PC-3 (cell line): ENCODE results near the gene UBE3C. TPM values are rescaled to one million over a fixed set of nuclear protein-coding genes. Genes with fewer than 3 reads are reported as not detected.

Experiments used
- ATAC-seq: fragments of 200-7000 bp; cut with Tn5 transposase; 2 replicates; pipeline ENCODE4 v1.9.1; 2020; ENCODE audit warnings: mild to moderate bottlenecking, moderate library complexity
- BruUV-seq: library from RNA; stranded (reverse); fragments of 400-500 nt; replicated peaks from 2 replicates; lab custom pipeline; 2021; lab: Mats Ljungman, UMichigan
- CTCF ChIA-PET: fragments of 300-600 bp; sonication (Branson Sonifier 250); formaldehyde crosslinking; loops from one replicate; lab custom pipeline; 2022; ENCODE audit warnings: antibody characterized with exemption; lab: Charles Lee
- POLR2A ChIA-PET: fragments of 300-600 bp; sonication (Branson Sonifier 250); formaldehyde crosslinking; loops from one replicate; lab custom pipeline; 2022; ENCODE audit warnings: antibody characterized with exemption; ENCODE audit not compliant: unreplicated experiment; lab: Charles Lee
- DNase-seq: peaks from one replicate; pipeline ENCODE4 v3.0.0-alpha.2; 2015
- H2AFZ ChIP-seq: fragments of 300-600 bp; sonication (generic); 2 replicates; pipeline ENCODE4 v1.6.0; 2016; ENCODE audit warnings: antibody characterized with exemption, low read length
- H3F3A ChIP-seq: fragments of 300-600 bp; sonication (generic); one replicate; pipeline ENCODE4 v1.6.0; 2017; ENCODE audit warnings: antibody characterized with exemption, low read length, control low read depth, mild to moderate bottlenecking; ENCODE audit not compliant: unreplicated experiment
- H3K27ac ChIP-seq: fragments of 300-600 bp; sonication (generic); 2 replicates; pipeline ENCODE4 v1.5.1; 2016; ENCODE audit warnings: mild to moderate bottlenecking, low read length
- H3K27me3 ChIP-seq: fragments of 300-600 bp; sonication (generic); 2 replicates; pipeline ENCODE4 v1.6.1; 2016; ENCODE audit warnings: low read length, mixed read lengths
- H3K36me3 ChIP-seq: fragments of 300-600 bp; sonication (generic); 2 replicates; pipeline ENCODE4 v1.6.1; 2016; ENCODE audit warnings: low read depth, mixed run types, low read length, mixed read lengths
- H3K4me1 ChIP-seq: fragments of 300-600 bp; sonication (generic); 2 replicates; pipeline ENCODE4 v1.5.1; 2016; ENCODE audit warnings: low read length; ENCODE audit not compliant: insufficient read depth
- H3K4me2 ChIP-seq: fragments of 300-600 bp; sonication (generic); 2 replicates; pipeline ENCODE4 v1.6.0; 2016; ENCODE audit warnings: low read length
- H3K4me3 ChIP-seq: fragments of 300-600 bp; sonication (generic); 2 replicates; pipeline ENCODE4 v1.5.1; 2016; ENCODE audit warnings: mild to moderate bottlenecking, low read length, mixed read lengths
- H3K79me2 ChIP-seq: fragments of 300-600 bp; sonication (generic); 2 replicates; pipeline ENCODE4 v1.6.1; 2017; ENCODE audit warnings: low read length, mixed read lengths
- H3K9ac ChIP-seq: fragments of 300-600 bp; sonication (generic); 2 replicates; pipeline ENCODE4 v1.6.0; 2016; ENCODE audit warnings: mild to moderate bottlenecking, low read length
- H3K9me2 ChIP-seq: fragments of 300-600 bp; sonication (generic); replicated peaks from 2 replicates; pipeline ENCODE4 v1.6.1; 2016; ENCODE audit warnings: mixed run types, low read length, mixed read lengths
- H3K9me3 ChIP-seq: fragments of 300-600 bp; sonication (generic); 2 replicates; pipeline ENCODE4 v1.6.1; 2016; ENCODE audit warnings: low read length, mixed read lengths
- H4K20me1 ChIP-seq: fragments of 300-600 bp; sonication (generic); 2 replicates; pipeline ENCODE4 v1.6.1; 2016; ENCODE audit warnings: low read length, mixed read lengths
- EZH2 ChIP-seq: fragments of 300-600 bp; sonication (generic); IDR thresholded peaks from one replicate; pipeline ENCODE4 v1.6.1; 2017; ENCODE audit warnings: antibody characterized with exemption, mild to moderate bottlenecking, low read length; ENCODE audit not compliant: unreplicated experiment
- EZH2phosphoT487 ChIP-seq: fragments of 300-600 bp; sonication (generic); IDR thresholded peaks from 2 replicates; pipeline ENCODE4 v1.6.1; 2018; ENCODE audit warnings: mild to moderate bottlenecking, antibody characterized with exemption, low read length, borderline replicate concordance
- intact Hi-C: fragments of 100-400 bp; cut with micrococcal nuclease; formaldehyde crosslinking; loops from 2 replicates; pipeline ENCODE4 v1.9.0; 2023
- total RNA-seq: library from RNA; depleted of rRNA; stranded (reverse); fragments of >200 nt; gene quantifications from 2 replicates; pipeline ENCODE4 v1.2.3, GENCODE V29; 2014
- TF ChIP-seq, protein P1 (sequence below): fragments of 300-600 bp; sonication (generic); conservative IDR thresholded peaks from 2 replicates; pipeline ENCODE4 v1.5.1; 2017; ENCODE audit warnings: antibody characterized with exemption, low read depth, mild to moderate bottlenecking, low read length

Gene UBE3C
- total RNA-seq, 1 experiment from 2014 or later: 86.6 TPM

DNA sequence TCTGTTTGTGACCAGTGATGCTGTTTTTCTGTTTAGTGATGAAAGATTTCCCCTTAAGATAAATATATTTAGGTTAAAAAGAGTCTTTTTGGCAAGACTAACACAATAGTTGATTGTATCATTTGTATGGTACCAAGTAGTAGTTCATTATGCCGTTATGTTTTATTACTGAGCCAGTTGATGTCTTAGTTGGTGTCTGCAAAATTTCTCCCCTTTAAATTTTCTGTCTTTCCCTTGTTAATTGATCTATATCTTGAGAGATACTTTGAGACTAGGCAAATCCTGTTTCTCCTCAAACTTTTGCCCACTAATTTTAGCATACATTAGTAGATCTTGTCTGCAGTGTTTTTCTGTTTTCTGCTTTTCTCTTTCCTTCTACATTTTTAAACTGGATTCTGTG lies 21.7 kb downstream of the UBE3C start:
- intact Hi-C loops: no loop called here
- ChIA-PET POLR2A (no interaction called here), CTCF (no interaction called here)
- H3K9ac ChIP-seq: no peak overlapping the region
- no peaks in the 10 kb centered on the region for H3K9me2 ChIP-seq
- no peaks in the 10 kb centered on the region for H3K27me3 ChIP-seq
- peaks cover 15% of the 10 kb centered on the region for H3K36me3 ChIP-seq
- no peaks in the 10 kb centered on the region for H3K4me1 ChIP-seq
- H3K4me3 ChIP-seq: no peak overlapping the region
- BruUV-seq: no TSS peak
- H4K20me1 ChIP-seq: peaks cover 49% of the 10 kb centered on the region
- TF ChIP-seq EZH2phosphoT487: no peak
- ATAC-seq: no peak
- no peaks in the 10 kb centered on the region for H3F3A ChIP-seq
- no peak overlapping the region for H2AFZ ChIP-seq
- no peaks in the 10 kb centered on the region for H3K9me3 ChIP-seq
- no peak overlapping the region for H3K4me2 ChIP-seq
- no peak overlapping the region for H3K27ac ChIP-seq
- H3K79me2 ChIP-seq: peaks cover 96% of the 10 kb centered on the region
- DNase-seq: no peak

DNA sequence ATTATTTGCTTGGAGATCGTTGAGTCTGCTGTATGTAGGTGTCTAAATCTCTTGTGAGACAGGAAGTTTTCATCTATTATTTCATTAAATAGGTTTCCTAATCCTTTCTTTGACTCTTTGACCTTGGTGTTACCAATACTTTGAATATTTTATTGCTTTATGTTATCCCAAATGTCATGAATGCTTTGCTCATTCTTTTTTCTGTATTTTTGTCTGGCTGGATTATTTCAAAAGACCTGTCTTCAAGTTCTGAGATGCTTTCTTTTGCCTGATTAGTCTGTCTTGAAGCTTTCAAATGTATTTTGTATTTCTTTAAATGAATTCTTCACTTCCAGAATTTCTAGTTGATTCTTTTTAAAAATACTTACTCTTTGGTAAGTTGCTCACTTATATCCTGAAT lies 27.3 kb downstream of the UBE3C start:
- TF ChIP-seq, protein P1, sequence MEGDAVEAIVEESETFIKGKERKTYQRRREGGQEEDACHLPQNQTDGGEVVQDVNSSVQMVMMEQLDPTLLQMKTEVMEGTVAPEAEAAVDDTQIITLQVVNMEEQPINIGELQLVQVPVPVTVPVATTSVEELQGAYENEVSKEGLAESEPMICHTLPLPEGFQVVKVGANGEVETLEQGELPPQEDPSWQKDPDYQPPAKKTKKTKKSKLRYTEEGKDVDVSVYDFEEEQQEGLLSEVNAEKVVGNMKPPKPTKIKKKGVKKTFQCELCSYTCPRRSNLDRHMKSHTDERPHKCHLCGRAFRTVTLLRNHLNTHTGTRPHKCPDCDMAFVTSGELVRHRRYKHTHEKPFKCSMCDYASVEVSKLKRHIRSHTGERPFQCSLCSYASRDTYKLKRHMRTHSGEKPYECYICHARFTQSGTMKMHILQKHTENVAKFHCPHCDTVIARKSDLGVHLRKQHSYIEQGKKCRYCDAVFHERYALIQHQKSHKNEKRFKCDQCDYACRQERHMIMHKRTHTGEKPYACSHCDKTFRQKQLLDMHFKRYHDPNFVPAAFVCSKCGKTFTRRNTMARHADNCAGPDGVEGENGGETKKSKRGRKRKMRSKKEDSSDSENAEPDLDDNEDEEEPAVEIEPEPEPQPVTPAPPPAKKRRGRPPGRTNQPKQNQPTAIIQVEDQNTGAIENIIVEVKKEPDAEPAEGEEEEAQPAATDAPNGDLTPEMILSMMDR: no peak
- TF ChIP-seq EZH2phosphoT487 (no peak), EZH2 (no peak)
- Histone ChIP-seq H3K9me3 (no peaks in the 10 kb centered on the region), H3K4me1 (no peaks in the 10 kb centered on the region), H3F3A (no peaks in the 10 kb centered on the region), H3K36me3 (peaks cover 38% of the 10 kb centered on the region), H3K9me2 (no peaks in the 10 kb centered on the region), H4K20me1 (peaks cover 14% of the 10 kb centered on the region; the same call in 1 of the 2 replicates), H3K27me3 (no peaks in the 10 kb centered on the region), H2AFZ (no peak overlapping the region), H3K27ac (no peak overlapping the region), H3K79me2 (peaks cover 73% of the 10 kb centered on the region), H3K9ac (no peak overlapping the region), H3K4me3 (no peak overlapping the region), H3K4me2 (no peak overlapping the region)
- ChIA-PET POLR2A (no interaction called here), CTCF (no interaction called here)
- intact Hi-C loops: no loop called here
- DNase-seq: no peak
- no peak for ATAC-seq
- no TSS peak for BruUV-seq

DNA sequence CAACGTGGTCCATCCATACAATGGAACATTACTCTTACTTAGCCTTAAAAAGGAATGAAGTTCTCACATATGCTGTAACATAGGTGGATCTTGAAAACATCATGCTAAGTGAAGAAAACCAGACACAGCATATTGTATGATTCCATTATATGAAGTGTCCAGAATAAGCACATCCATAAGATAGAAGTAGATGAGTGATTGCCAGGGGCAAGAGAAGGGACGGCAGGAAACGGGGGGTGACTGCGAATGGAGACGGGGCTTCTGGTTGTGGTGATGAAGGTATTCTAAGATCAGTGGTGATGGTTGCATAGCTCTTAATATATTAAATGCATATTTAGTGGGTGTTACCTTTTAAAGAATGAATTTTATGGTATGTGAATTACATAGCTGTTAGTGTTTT lies 29.8 kb downstream of the UBE3C start:
- CTCF ChIA-PET: no interaction called here
- POLR2A ChIA-PET: no interaction called here
- no peak for DNase-seq

More for the DNA sequence above, 29.8 kb downstream of the UBE3C start:
- Histone ChIP-seq H3K27me3 (no peaks in the 10 kb centered on the region), H4K20me1 (peaks cover 6% of the 10 kb centered on the region; the same call in 1 of the 2 replicates), H3K79me2 (peaks cover 55% of the 10 kb centered on the region), H3K27ac (no peak overlapping the region), H2AFZ (no peak overlapping the region), H3F3A (no peaks in the 10 kb centered on the region), H3K4me1 (no peaks in the 10 kb centered on the region), H3K36me3 (peaks cover 52% of the 10 kb centered on the region), H3K9me2 (no peaks in the 10 kb centered on the region), H3K4me2 (no peak overlapping the region), H3K9ac (no peak overlapping the region), H3K9me3 (no peaks in the 10 kb centered on the region), H3K4me3 (no peak overlapping the region)
- no peak for TF ChIP-seq EZH2
- TF ChIP-seq, protein P1: no peak
- TF ChIP-seq EZH2phosphoT487: no peak
- no peak for ATAC-seq
- BruUV-seq: no TSS peak
- intact Hi-C loops: no loop called here
